HG02870 (cell line): ENCODE data around the gene GHR.

Experiments
- ATAC-seq: cut with Tn5 transposase; IDR thresholded peaks from one replicate; pipeline ENCODE4 v1.9.1; 2021; ENCODE audit warnings: mild to moderate bottlenecking, moderate library complexity; ENCODE audit not compliant: unreplicated experiment

GHR gene

GRCh38 chr5:42597318-42597937, 174.2 kb downstream of the GHR start:
- no peak for ATAC-seq

- no peak for ATAC-seq
These were observed 175.1 kb downstream of the GHR start for GRCh38 chr5:42598311-42598710.

- ATAC-seq = no peak
These were observed 175.9 kb downstream of the GHR start for GRCh38 chr5:42599106-42599505.

- no peak for ATAC-seq
These were observed 177.2 kb downstream of the GHR start for GRCh38 chr5:42600441-42600840.

GRCh38 chr5:42604171-42604711, 181.0 kb downstream of the GHR start:
- ATAC-seq = no peak

GRCh38 chr5:42605490-42605889, 182.3 kb downstream of the GHR start:
- ATAC-seq = no peak

- ATAC-seq = no peak
These were observed 183.2 kb downstream of the GHR start for GRCh38 chr5:42606464-42606869.

- no peak for ATAC-seq
These were observed 188.2 kb downstream of the GHR start for GRCh38 chr5:42611437-42611836.

- no peak for ATAC-seq
These were observed 189.6 kb downstream of the GHR start for GRCh38 chr5:42612750-42613366.

GRCh38 chr5:42614509-42614908, 191.3 kb downstream of the GHR start:
- no peak for ATAC-seq

GRCh38 chr5:42620579-42621216, 197.5 kb downstream of the GHR start:
- ATAC-seq = no peak

GRCh38 chr5:42621242-42621641, 198.0 kb downstream of the GHR start:
- no peak for ATAC-seq

GRCh38 chr5:42621662-42622061, 198.4 kb downstream of the GHR start:
- ATAC-seq = no peak

- no peak for ATAC-seq
These were observed 201.7 kb downstream of the GHR start for GRCh38 chr5:42624912-42625311.

- no peak for ATAC-seq
These were observed 203.2 kb downstream of the GHR start for GRCh38 chr5:42626462-42626861.

GRCh38 chr5:42628821-42629220, 205.6 kb downstream of the GHR start:
- no peak for ATAC-seq

- ATAC-seq = no peak
These were observed 206.0 kb downstream of the GHR start for GRCh38 chr5:42629284-42629683.

- ATAC-seq = no peak
These were observed 208.0 kb downstream of the GHR start for GRCh38 chr5:42631241-42631640.

- ATAC-seq = no peak
These were observed 209.2 kb downstream of the GHR start for GRCh38 chr5:42632354-42632900.

- no peak for ATAC-seq
These were observed 211.3 kb downstream of the GHR start for GRCh38 chr5:42634575-42634974.

- no peak for ATAC-seq
These were observed 213.2 kb downstream of the GHR start for GRCh38 chr5:42636425-42636824.

GRCh38 chr5:42636946-42637345, 213.7 kb downstream of the GHR start:
- no peak for ATAC-seq
